Liver (tissue), 9 donors: ENCODE measurements around the gene COBL. TPM values are rescaled to one million over a fixed set of nuclear protein-coding genes. Genes with fewer than 3 reads are reported as not detected.

Source experiments
- DNase-seq: peaks from one replicate; pipeline ENCODE4 v3.0.0-alpha.2; 2017; ENCODE audit warnings: low spot score
- H3K27ac ChIP-seq, 2 donors: one replicate each; pipeline ENCODE4 v1.7.0; 2013; ENCODE audit warnings: inconsistent platforms in 2 of 2, low read length in 2 of 2, control low read depth in 1 of 2, low read depth in 1 of 2, mild to moderate bottlenecking in 1 of 2
- H3K27me3 ChIP-seq, 4 donors: one replicate each; pipeline versions ENCODE4 v1.6.1 to v1.7.0; 2013; ENCODE audit warnings: low read length in 3 of 4, inconsistent platforms in 1 of 4, mild to moderate bottlenecking in 1 of 4, moderate library complexity in 1 of 4; ENCODE audit not compliant: control insufficient read depth in 4 of 4, insufficient read depth in 4 of 4
- H3K36me3 ChIP-seq, 4 donors: one replicate each; pipeline versions ENCODE4 v1.6.1 to v1.7.0; 2013; ENCODE audit warnings: low read length in 3 of 4, mild to moderate bottlenecking in 3 of 4, low read depth in 1 of 4, moderate library complexity in 1 of 4; ENCODE audit not compliant: control insufficient read depth in 4 of 4, insufficient read depth in 3 of 4
- H3K4me1 ChIP-seq, 4 donors: one replicate each; pipeline versions ENCODE4 v1.6.1 to v1.7.0; 2013; ENCODE audit warnings: low read length in 3 of 4, mild to moderate bottlenecking in 3 of 4, moderate library complexity in 1 of 4; ENCODE audit not compliant: control insufficient read depth in 4 of 4, insufficient read depth in 4 of 4
- H3K4me3 ChIP-seq, 3 donors: one replicate each; pipeline versions ENCODE4 v1.6.1 to v1.7.0; 2013; ENCODE audit warnings: low read length in 3 of 3, control low read depth in 1 of 3, low read depth in 1 of 3, mild to moderate bottlenecking in 1 of 3
- H3K9ac ChIP-seq, 2 donors: one replicate each; pipeline ENCODE4 v1.7.0; 2013; ENCODE audit warnings: low read length in 2 of 2, mild to moderate bottlenecking in 2 of 2, moderate library complexity in 2 of 2, control low read depth in 1 of 2, low read depth in 1 of 2
- H3K9me3 ChIP-seq, 4 donors: one replicate each; pipeline versions ENCODE4 v1.6.1 to v1.7.0; 2013; ENCODE audit warnings: low read length in 3 of 4; ENCODE audit not compliant: control insufficient read depth in 4 of 4
- CTCF ChIP-seq: fragments of 150-350 bp; IDR thresholded peaks from 2 replicates; pipeline ENCODE4 v1.5.1; 2017; ENCODE audit warnings: improper control_type of control experiment, low read depth, low read length; ENCODE audit not compliant: missing input control
- EGR1 ChIP-seq, 2 donors: IDR thresholded peaks; 2 replicates each; pipeline ENCODE4 v1.6.1; 2016 to 2018; ENCODE audit warnings: antibody characterized with exemption in 2 of 2, low read depth in 2 of 2
- FOXA1 ChIP-seq: IDR thresholded peaks from 2 replicates; pipeline ENCODE4 v1.6.1; 2016; ENCODE audit warnings: antibody characterized with exemption
- FOXA2 ChIP-seq: IDR thresholded peaks from 2 replicates; pipeline ENCODE4 v1.6.1; 2016; ENCODE audit warnings: antibody characterized with exemption
- GABPA ChIP-seq, 2 donors: IDR thresholded peaks in 1 of 2; conservative IDR thresholded peaks in 1 of 2; 2 replicates each; pipeline ENCODE4 v1.6.1; 2016; ENCODE audit warnings: antibody characterized with exemption in 2 of 2, mild to moderate bottlenecking in 1 of 2, moderate library complexity in 1 of 2
- HNF4A ChIP-seq, 2 donors: conservative IDR thresholded peaks; 2 replicates each; pipeline ENCODE4 v1.6.1; 2016; ENCODE audit warnings: antibody characterized with exemption in 2 of 2, mild to moderate bottlenecking in 2 of 2
- HNF4G ChIP-seq: IDR thresholded peaks from 2 replicates; pipeline ENCODE4 v1.6.1; 2016; ENCODE audit warnings: antibody characterized with exemption
- JUND ChIP-seq, 2 donors: IDR thresholded peaks; 2 replicates each; pipeline ENCODE4 v1.6.1; 2016; ENCODE audit warnings: antibody characterized with exemption in 2 of 2
- MAX ChIP-seq: IDR thresholded peaks from 2 replicates; pipeline ENCODE4 v1.6.1; 2016; ENCODE audit warnings: antibody characterized with exemption
- NR2F2 ChIP-seq: IDR thresholded peaks from 2 replicates; pipeline ENCODE4 v1.6.1; 2016; ENCODE audit warnings: antibody characterized with exemption
- RAD21 ChIP-seq, 2 donors: IDR thresholded peaks; 2 replicates each; pipeline ENCODE4 v1.6.1; 2016; ENCODE audit warnings: antibody characterized with exemption in 2 of 2, mild to moderate bottlenecking in 2 of 2
- REST ChIP-seq: IDR thresholded peaks from 2 replicates; pipeline ENCODE4 v1.6.1; 2016; ENCODE audit warnings: antibody characterized with exemption, mild to moderate bottlenecking
- RXRA ChIP-seq, 2 donors: IDR thresholded peaks; 2 replicates each; pipeline ENCODE4 v1.6.1; 2017 to 2018; ENCODE audit warnings: antibody characterized with exemption in 2 of 2, mild to moderate bottlenecking in 1 of 2
- SP1 ChIP-seq: IDR thresholded peaks from 2 replicates; pipeline ENCODE4 v1.6.1; 2018; ENCODE audit warnings: antibody characterized with exemption, mild to moderate bottlenecking
- TAF1 ChIP-seq: conservative IDR thresholded peaks from 2 replicates; pipeline ENCODE4 v1.6.1; 2016; ENCODE audit warnings: antibody characterized with exemption, mild to moderate bottlenecking
- YY1 ChIP-seq: IDR thresholded peaks from 2 replicates; pipeline ENCODE4 v1.6.1; 2016; ENCODE audit warnings: antibody characterized with exemption, mild to moderate bottlenecking
- WGBS: extraction: QIAGEN DNeasy Blood & Tissue Kit; methylation state at CpG from one replicate; pipeline ENCODE4 v1.1.7; 2013; 5-methylcytosine and 5-hydroxymethylcytosine counted together
- polyA plus RNA-seq, 2 donors: library from polyadenylated mRNA; stranded (reverse) in 1 of 2; unstranded in 1 of 2; fragments of 200-250 nt in 1 of 2; fragments of >200 nt in 1 of 2; fragmentation: Nextera tagmentation in 1 of 2; extraction: Ambion mirVana in 1 of 2; gene quantifications; one replicate each; pipeline versions ENCODE4 v1.2.1 to v1.2.3, GENCODE V29; 2013 to 2015
- total RNA-seq, 2 donors: library from RNA; depleted of rRNA; stranded (reverse); fragments of >200 nt; gene quantifications; one replicate each; pipeline ENCODE4 v1.2.3, GENCODE V29; 2014
- donor health status: healthy.
- donor health status: healthy.
- donor health status: healthy.
- donor health status: healthy.
- donor health status: healthy.

Gene COBL
- total and polyA plus RNA-seq, 4 donors = 5.8 to 18.7 (median 10.7) TPM

- no peaks in the 10 kb centered on the region for H3K9me3 ChIP-seq
- no peaks in the 10 kb centered on the region for H3K27me3 ChIP-seq
- no peaks in the 10 kb centered on the region for H3K4me1 ChIP-seq
- H3K36me3 ChIP-seq = peaks cover 0 to 11% (median 4%) of the 10 kb centered on the region in 4 donors
- TF ChIP-seq REST = no peak
- TF ChIP-seq NR2F2 = no peak
- TF ChIP-seq TAF1 = no peak
- no peak for TF ChIP-seq FOXA1
- TF ChIP-seq YY1 = no peak
- TF ChIP-seq MAX = no peak
- no peak for TF ChIP-seq HNF4G
- TF ChIP-seq GABPA (IDR thresholded peaks at IDR 0.05 in 1 of 2, conservative IDR thresholded peaks at IDR 0.05 in 1 of 2) = no peak
- TF ChIP-seq SP1 = no peak
- TF ChIP-seq CTCF = no peak
- no peak overlapping the region for H3K4me3 ChIP-seq
- WGBS = 96% methylated on average over 4 of the region's 4 CpGs
- no peak for DNase-seq
- H3K27ac ChIP-seq = no peak overlapping the region
- no peak overlapping the region for H3K9ac ChIP-seq
These were observed 136.5 kb downstream of the COBL start for GRCh38 chr7:51180092-51180491.

GRCh38 chr7:51175992-51176388 lies 140.6 kb downstream of the COBL start:
- Histone ChIP-seq H3K4me1 (no peaks in the 10 kb centered on the region), H3K27me3 (no peaks in the 10 kb centered on the region), H3K36me3 (peaks cover 0 to 3% (median 0%) of the 10 kb centered on the region in 4 donors), H3K27ac (no peak overlapping the region), H3K4me3 (no peak overlapping the region), H3K9me3 (no peaks in the 10 kb centered on the region), H3K9ac (no peak overlapping the region)
- no peak for DNase-seq
- TF ChIP-seq FOXA1 (no peak), RAD21 (IDR thresholded peaks at IDR 0.05) (no peak), TAF1 (no peak), YY1 (no peak), CTCF (no peak), GABPA (IDR thresholded peaks at IDR 0.05 in 1 of 2, conservative IDR thresholded peaks at IDR 0.05 in 1 of 2) (no peak), SP1 (no peak), HNF4A (conservative IDR thresholded peaks at IDR 0.05) (no peak), EGR1 (IDR thresholded peaks at IDR 0.05; ENCODE audit: low read depth in 2 of 2) (no peak), RXRA (IDR thresholded peaks at IDR 0.05) (no peak), NR2F2 (no peak), JUND (IDR thresholded peaks at IDR 0.05) (no peak), FOXA2 (no peak), HNF4G (no peak)
- WGBS = 62% methylated on average over 3 of the region's 3 CpGs
